Measurements from ENCODE around the gene PTGES. TPM values are rescaled to one million over a fixed set of nuclear protein-coding genes. Genes with fewer than 3 reads are reported as not detected.
"Not testable (repeated sequence)": the region's sequence is repeated elsewhere in the genome, so short reads cannot be mapped to it uniquely, and the experiment has no call there.

The PTGES gene
- total RNA-seq, 1 experiment from 2014 or later, result 17.2 TPM

DNA sequence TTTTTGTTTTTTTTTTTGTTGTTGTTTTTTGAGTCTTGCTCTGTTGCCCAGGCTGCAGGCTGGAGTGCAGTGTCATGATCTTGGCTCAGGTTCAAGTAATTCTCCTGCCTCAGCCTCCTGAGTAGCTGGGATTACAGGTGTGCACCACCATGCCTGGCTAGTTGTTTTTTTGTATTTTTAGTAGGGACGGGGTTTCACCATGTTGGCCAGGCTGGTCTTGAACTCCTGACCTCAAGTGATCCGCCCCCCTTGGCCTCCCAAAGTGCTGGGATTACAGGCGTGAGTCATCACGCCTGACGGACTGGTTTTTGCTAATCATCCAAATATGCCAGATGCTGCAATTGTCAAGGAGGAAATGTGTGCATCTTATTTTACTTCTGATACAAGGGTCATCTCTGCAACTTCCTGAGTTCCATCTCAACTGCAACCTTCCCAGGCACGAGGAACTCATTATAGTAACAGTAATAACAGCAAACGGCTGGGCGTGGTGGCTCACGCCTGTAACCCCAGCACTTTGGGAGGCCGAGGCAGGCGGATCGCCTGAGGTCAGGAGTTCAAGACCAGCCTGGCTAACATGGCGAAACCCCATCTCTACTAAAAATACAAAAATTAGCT, 9.6 kb upstream of the PTGES start:
- RAD21 ChIA-PET (ENCODE audit: low non-redundant PET in 1 of 2, low total read pairs in 2 of 2, uncharacterized antibody in 2 of 2, unreplicated experiment in 2 of 2); H3K36me3 ChIP-seq (ENCODE audit: control insufficient read depth in 1 of 2, insufficient read depth in 2 of 2, low read length in 2 of 2); H3K27me3 ChIP-seq (ENCODE audit: insufficient read depth, low read length); BruUV-seq (replicated peaks); H3K9me3 ChIP-seq (ENCODE audit: control insufficient read depth in 1 of 2, insufficient read depth in 1 of 2, low read depth in 1 of 2, low read length in 2 of 2); H4K20me1 ChIP-seq (ENCODE audit: insufficient read depth); H3K79me2 ChIP-seq (ENCODE audit: insufficient read depth, low read length); H3K9me2 ChIP-seq (ENCODE audit: insufficient read depth); intact Hi-C loops (cut with micrococcal nuclease): not testable (repeated sequence)
- POLR2A ChIA-PET, result interaction anchor here (0.7 to 1.3 kb wide), 3 partner anchors 14 to 39 kb away, joined by 3 to 5 read pairs (median 3); no protein-coding TSS in a partner anchor
- CTCF ChIA-PET, result interaction anchor here (0.6 kb wide), 1 partner anchor 25 kb away, joined by 4 read pairs; no protein-coding TSS in a partner anchor
- DNase-seq (ENCODE audit: low read depth, low spot score) (peak; percentile 64), ATAC-seq (peak; percentile 73)
- Histone ChIP-seq H2AFZ (ENCODE audit: low read depth, low read length, poor library complexity, severe bottlenecking) (peak overlapping the region; percentile 75), H3K27ac (ENCODE audit: low read depth, low read length) (peak overlapping the region; percentile 63), H3K4me1 (ENCODE audit: control insufficient read depth in 1 of 2, insufficient read depth in 2 of 2, low read length in 2 of 2) (peaks cover 26 to 33% of the 10 kb centered on the region in 2 experiments), H3K4me3 (replicated peaks in 1 of 2; ENCODE audit: low read depth in 1 of 2, low read length in 2 of 2) (peak overlapping the region in 1 of 2 experiments; percentile 38; a peak in 3 of 4 replicates), H3K4me2 (ENCODE audit: low read length) (peak overlapping the region; percentile 74), H3K9ac (ENCODE audit: low read length) (peak overlapping the region; percentile 28; the same call in 1 of the 2 replicates)
- TF ChIP-seq CBX3 (IDR thresholded peaks at IDR 0.05; ENCODE audit: low read depth) (peak; percentile 88), JUND (IDR thresholded peaks at IDR 0.05) (peak; percentile 92), SP1 (IDR thresholded peaks at IDR 0.05; ENCODE audit: low read depth) (peak; percentile 84), CEBPB (IDR thresholded peaks at IDR 0.05; ENCODE audit: low read depth) (peak; percentile 86), FOSL1 (IDR thresholded peaks at IDR 0.05; ENCODE audit: low read depth) (peak; percentile 94), EGR1 (IDR thresholded peaks at IDR 0.05; ENCODE audit: low read depth) (peak; percentile 56), SIN3A (IDR thresholded peaks at IDR 0.05; ENCODE audit: low read depth) (peak; percentile 77; the same call in 1 of the 2 replicates)
- TF ChIP-seq, protein P1, sequence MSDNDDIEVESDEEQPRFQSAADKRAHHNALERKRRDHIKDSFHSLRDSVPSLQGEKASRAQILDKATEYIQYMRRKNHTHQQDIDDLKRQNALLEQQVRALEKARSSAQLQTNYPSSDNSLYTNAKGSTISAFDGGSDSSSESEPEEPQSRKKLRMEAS (IDR thresholded peaks at IDR 0.05), result peak; percentile 64

DNA sequence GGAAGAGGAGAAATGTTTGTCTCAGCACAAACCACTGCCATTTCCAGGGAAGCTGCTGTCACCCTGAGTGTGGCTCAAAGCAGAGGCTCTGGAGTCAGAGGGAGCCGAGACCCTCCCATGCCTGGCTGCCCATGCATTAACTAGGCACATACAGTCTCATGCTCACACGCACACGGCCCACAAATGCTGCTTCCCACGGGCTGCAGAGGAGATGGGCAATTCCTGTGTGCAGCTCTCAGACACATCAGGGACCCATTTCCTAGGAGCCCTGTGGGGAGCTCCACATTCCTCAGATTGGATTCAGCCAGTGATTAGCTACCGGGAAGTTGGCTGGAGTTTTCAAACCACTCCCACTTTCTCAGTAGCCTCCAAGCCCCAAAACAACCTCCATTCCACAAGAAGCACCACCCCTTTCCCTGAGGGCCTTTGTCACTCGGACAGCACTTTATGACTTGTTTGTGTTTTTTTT, 9.1 kb upstream of the PTGES start:
- POLR2A ChIA-PET, result interaction anchor here (0.7 to 1.3 kb wide), 2 partner anchors 15 to 40 kb away, joined by 3 to 5 read pairs; no protein-coding TSS in a partner anchor
- ATAC-seq, result peak; percentile 82
- H3K9me3 ChIP-seq (ENCODE audit: control insufficient read depth in 1 of 2, insufficient read depth in 1 of 2, low read depth in 1 of 2, low read length in 2 of 2), result no peaks in the 10 kb centered on the region
- intact Hi-C loops (cut with micrococcal nuclease), result no loop called here
- H3K79me2 ChIP-seq (ENCODE audit: insufficient read depth, low read length), result no peaks in the 10 kb centered on the region
- RAD21 ChIA-PET (ENCODE audit: low non-redundant PET in 1 of 2, low total read pairs in 2 of 2, uncharacterized antibody in 2 of 2, unreplicated experiment in 2 of 2), result no interaction called here
- H3K27ac ChIP-seq (ENCODE audit: low read depth, low read length), result peak overlapping the region; percentile 63
- H2AFZ ChIP-seq (ENCODE audit: low read depth, low read length, poor library complexity, severe bottlenecking), result peak overlapping the region; percentile 71
- no peaks in the 10 kb centered on the region for H3K9me2 ChIP-seq (ENCODE audit: insufficient read depth)
- DNase-seq (ENCODE audit: low read depth, low spot score), result no peak
- H3K27me3 ChIP-seq (ENCODE audit: insufficient read depth, low read length), result no peaks in the 10 kb centered on the region
- BruUV-seq (replicated peaks), result no TSS peak
- CTCF ChIA-PET, result interaction anchor here (0.6 kb wide), 1 partner anchor 24 kb away, joined by 4 read pairs; no protein-coding TSS in a partner anchor
- peak overlapping the region; percentile 28; the same call in 1 of the 2 replicates for H3K9ac ChIP-seq (ENCODE audit: low read length)
- no peaks in the 10 kb centered on the region for H3K36me3 ChIP-seq (ENCODE audit: control insufficient read depth in 1 of 2, insufficient read depth in 2 of 2, low read length in 2 of 2)
- H3K4me1 ChIP-seq (ENCODE audit: control insufficient read depth in 1 of 2, insufficient read depth in 2 of 2, low read length in 2 of 2), result peaks cover 30 to 38% of the 10 kb centered on the region in 2 experiments
- no peaks in the 10 kb centered on the region for H4K20me1 ChIP-seq (ENCODE audit: insufficient read depth)
- H3K4me3 ChIP-seq (replicated peaks in 1 of 2; ENCODE audit: low read depth in 1 of 2, low read length in 2 of 2), result peak overlapping the region in 1 of 2 experiments; percentile 38; a peak in 2 of 4 replicates
- H3K4me2 ChIP-seq (ENCODE audit: low read length), result peak overlapping the region; percentile 74
- TF ChIP-seq ZNF274 (IDR thresholded peaks at IDR 0.05; ENCODE audit: low read depth, low read length) (no peak), TCF7L2 (IDR thresholded peaks at IDR 0.05; ENCODE audit: borderline replicate concordance, extremely low read depth, insufficient read depth, insufficient read length) (no peak), SP1 (IDR thresholded peaks at IDR 0.05; ENCODE audit: low read depth) (no peak; the same call in 1 of the 2 replicates), REST (IDR thresholded peaks at IDR 0.05; ENCODE audit: low read depth) (no peak), POLR2A (IDR thresholded peaks at IDR 0.05; ENCODE audit: borderline replicate concordance, extremely low read depth, insufficient read depth, insufficient read length) (no peak), RAD21 (IDR thresholded peaks at IDR 0.05; ENCODE audit: low read depth) (no peak), SRF (IDR thresholded peaks at IDR 0.05; ENCODE audit: low read depth) (no peak), POLR2AphosphoS5 (IDR thresholded peaks at IDR 0.05; ENCODE audit: low read depth, low read length) (no peak), EZH2phosphoT487 (IDR thresholded peaks at IDR 0.05; ENCODE audit: borderline replicate concordance) (no peak), CEBPB (IDR thresholded peaks at IDR 0.05; ENCODE audit: low read depth) (no peak)

Measured in HCT116 (cell line).